Liver (tissue), 9 donors: Measurements from ENCODE around the gene S100A13. TPM values are rescaled to one million over a fixed set of nuclear protein-coding genes. Genes with fewer than 3 reads are reported as not detected.

ENCODE experiments used
- DNase-seq: peaks from one replicate; pipeline ENCODE4 v3.0.0-alpha.2; 2017; ENCODE audit warnings: low spot score
- H3K27ac ChIP-seq, 2 donors: one replicate each; pipeline ENCODE4 v1.7.0; 2013; ENCODE audit warnings: inconsistent platforms in 2 of 2, low read length in 2 of 2, control low read depth in 1 of 2, low read depth in 1 of 2, mild to moderate bottlenecking in 1 of 2
- H3K27me3 ChIP-seq, 4 donors: one replicate each; pipeline versions ENCODE4 v1.6.1 to v1.7.0; 2013; ENCODE audit warnings: low read length in 3 of 4, inconsistent platforms in 1 of 4, mild to moderate bottlenecking in 1 of 4, moderate library complexity in 1 of 4; ENCODE audit not compliant: control insufficient read depth in 4 of 4, insufficient read depth in 4 of 4
- H3K36me3 ChIP-seq, 4 donors: one replicate each; pipeline versions ENCODE4 v1.6.1 to v1.7.0; 2013; ENCODE audit warnings: low read length in 3 of 4, mild to moderate bottlenecking in 3 of 4, low read depth in 1 of 4, moderate library complexity in 1 of 4; ENCODE audit not compliant: control insufficient read depth in 4 of 4, insufficient read depth in 3 of 4
- H3K4me1 ChIP-seq, 4 donors: one replicate each; pipeline versions ENCODE4 v1.6.1 to v1.7.0; 2013; ENCODE audit warnings: low read length in 3 of 4, mild to moderate bottlenecking in 3 of 4, moderate library complexity in 1 of 4; ENCODE audit not compliant: control insufficient read depth in 4 of 4, insufficient read depth in 4 of 4
- H3K4me3 ChIP-seq, 3 donors: one replicate each; pipeline versions ENCODE4 v1.6.1 to v1.7.0; 2013; ENCODE audit warnings: low read length in 3 of 3, control low read depth in 1 of 3, low read depth in 1 of 3, mild to moderate bottlenecking in 1 of 3
- H3K9ac ChIP-seq, 2 donors: one replicate each; pipeline ENCODE4 v1.7.0; 2013; ENCODE audit warnings: low read length in 2 of 2, mild to moderate bottlenecking in 2 of 2, moderate library complexity in 2 of 2, control low read depth in 1 of 2, low read depth in 1 of 2
- H3K9me3 ChIP-seq, 4 donors: one replicate each; pipeline versions ENCODE4 v1.6.1 to v1.7.0; 2013; ENCODE audit warnings: low read length in 3 of 4; ENCODE audit not compliant: control insufficient read depth in 4 of 4
- RAD21 ChIP-seq, 2 donors: IDR thresholded peaks; 2 replicates each; pipeline ENCODE4 v1.6.1; 2016; ENCODE audit warnings: antibody characterized with exemption in 2 of 2, mild to moderate bottlenecking in 2 of 2
- RXRA ChIP-seq, 2 donors: IDR thresholded peaks; 2 replicates each; pipeline ENCODE4 v1.6.1; 2017 to 2018; ENCODE audit warnings: antibody characterized with exemption in 2 of 2, mild to moderate bottlenecking in 1 of 2
- WGBS: extraction: QIAGEN DNeasy Blood & Tissue Kit; methylation state at CpG from one replicate; pipeline ENCODE4 v1.1.7; 2013; 5-methylcytosine and 5-hydroxymethylcytosine counted together
- polyA plus RNA-seq, 2 donors: library from polyadenylated mRNA; stranded (reverse) in 1 of 2; unstranded in 1 of 2; fragments of 200-250 nt in 1 of 2; fragments of >200 nt in 1 of 2; fragmentation: Nextera tagmentation in 1 of 2; extraction: Ambion mirVana in 1 of 2; gene quantifications; one replicate each; pipeline versions ENCODE4 v1.2.1 to v1.2.3, GENCODE V29; 2013 to 2015
- total RNA-seq, 2 donors: library from RNA; depleted of rRNA; stranded (reverse); fragments of >200 nt; gene quantifications; one replicate each; pipeline ENCODE4 v1.2.3, GENCODE V29; 2014
- TF ChIP-seq, protein P1 (sequence below): IDR thresholded peaks from 2 replicates; pipeline ENCODE4 v1.6.1; 2016; ENCODE audit warnings: antibody characterized with exemption
- donor health status: healthy.
- donor health status: healthy.
- donor health status: healthy.
- donor health status: healthy.
- donor health status: healthy.

The S100A13 gene
- total and polyA plus RNA-seq, 4 donors, result 5.3 to 23.0 (median 15.7) TPM

DNA sequence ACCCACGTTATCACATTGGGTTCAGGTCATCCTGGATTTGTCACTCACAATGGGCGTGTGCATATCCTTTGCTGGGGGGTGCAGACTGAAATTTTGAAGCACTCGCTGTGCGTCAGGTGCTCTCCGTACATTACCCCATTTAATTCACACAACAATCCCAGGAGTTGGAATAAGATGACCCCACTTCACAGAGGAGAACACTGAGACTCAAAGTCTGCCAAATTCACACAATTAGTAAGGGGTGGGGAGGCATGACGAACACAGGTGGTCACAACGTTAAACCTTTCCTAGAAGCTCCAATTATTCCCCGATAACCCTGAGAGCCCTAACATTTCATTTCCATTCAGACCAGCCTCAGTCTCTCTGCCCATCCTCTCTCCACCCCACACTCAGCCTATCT lies 57.8 kb downstream of the S100A13 start:
- WGBS, result 80% methylated on average over 8 of the region's 8 CpGs
- Histone ChIP-seq H3K27ac (no peak overlapping the region), H3K9me3 (no peaks in the 10 kb centered on the region), H3K4me3 (no peak overlapping the region), H3K27me3 (no peaks in the 10 kb centered on the region), H3K9ac (no peak overlapping the region), H3K36me3 (no peaks in the 10 kb centered on the region), H3K4me1 (peaks cover 0 to 10% (median 4%) of the 10 kb centered on the region in 4 donors)
- TF ChIP-seq, protein P1, sequence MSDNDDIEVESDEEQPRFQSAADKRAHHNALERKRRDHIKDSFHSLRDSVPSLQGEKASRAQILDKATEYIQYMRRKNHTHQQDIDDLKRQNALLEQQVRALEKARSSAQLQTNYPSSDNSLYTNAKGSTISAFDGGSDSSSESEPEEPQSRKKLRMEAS, result no peak
- TF ChIP-seq RXRA (IDR thresholded peaks at IDR 0.05) (no peak), RAD21 (IDR thresholded peaks at IDR 0.05) (no peak)
- DNase-seq, result no peak

Other genes starting within 250 kb of the S100A13 start
- 10 to 100 TPM; 38.4 to 99.3 TPM for gene S100A8, start 236.4 kb downstream of the S100A13 start, total RNA-seq
- gene S100A8, start 236.4 kb downstream of the S100A13 start, polyA plus RNA-seq, result 10 to 100 TPM; 40.4 to 43.4 TPM
- not detected for gene S100A7A, start 211.0 kb downstream of the S100A13 start, total RNA-seq
- gene S100A7A, start 211.0 kb downstream of the S100A13 start, polyA plus RNA-seq, result not detected
- not detected for gene S100A7, start 166.9 kb downstream of the S100A13 start, total RNA-seq
- gene S100A7, start 166.9 kb downstream of the S100A13 start, polyA plus RNA-seq, result not detected
- gene S100A6, start 91.5 kb downstream of the S100A13 start, total RNA-seq, result 100 to 1,000 TPM in 1 of 2 donors, 1 to 10 TPM in 1; 5.7 to 124 TPM
- 10 to 100 TPM; 27.3 to 30.0 TPM for gene S100A6, start 91.5 kb downstream of the S100A13 start, polyA plus RNA-seq
- not detected for gene S100A5, start 86.6 kb downstream of the S100A13 start, total RNA-seq
- not detected for gene S100A5, start 86.6 kb downstream of the S100A13 start, polyA plus RNA-seq
- gene S100A4, start 81.7 kb downstream of the S100A13 start, total RNA-seq, result 10 to 100 TPM in 1 of 2 donors, 1 to 10 TPM in 1; 4.8 to 69.8 TPM
- gene S100A4, start 81.7 kb downstream of the S100A13 start, polyA plus RNA-seq, result 10 to 100 TPM; 16.3 to 17.1 TPM
- not detected for gene S100A3, start 78.2 kb downstream of the S100A13 start, total RNA-seq
- gene S100A3, start 78.2 kb downstream of the S100A13 start, polyA plus RNA-seq, result not detected
- gene S100A2, start 61.7 kb downstream of the S100A13 start, total RNA-seq, result not detected
- gene S100A2, start 61.7 kb downstream of the S100A13 start, polyA plus RNA-seq, result under 1 TPM; 0.22 to 0.67 TPM
- gene S100A16, start 14.4 kb downstream of the S100A13 start, total RNA-seq, result 10 to 100 TPM; 27.3 to 53.6 TPM
- 100 to 1,000 TPM; 110 to 142 TPM for gene S100A16, start 14.4 kb downstream of the S100A13 start, polyA plus RNA-seq
- 1 to 10 TPM; 1.7 to 4.4 TPM for gene S100A14, start 11.2 kb downstream of the S100A13 start, total RNA-seq
- gene S100A14, start 11.2 kb downstream of the S100A13 start, polyA plus RNA-seq, result 1 to 10 TPM; 2.3 to 4.3 TPM
- gene S100A1, start 929 bp upstream of the S100A13 start, total RNA-seq, result under 1 TPM; 0.33 TPM
- under 1 TPM; 0.21 to 0.25 TPM for gene S100A1, start 929 bp upstream of the S100A13 start, polyA plus RNA-seq
- 10 to 100 TPM; 26.8 to 30.9 TPM for gene CHTOP, start 6.6 kb upstream of the S100A13 start, total RNA-seq
- gene CHTOP, start 6.6 kb upstream of the S100A13 start, polyA plus RNA-seq, result 10 to 100 TPM; 16.4 to 21.9 TPM
- 10 to 100 TPM; 21.8 to 30.5 TPM for gene SNAPIN, start 31.2 kb upstream of the S100A13 start, total RNA-seq
- gene SNAPIN, start 31.2 kb upstream of the S100A13 start, polyA plus RNA-seq, result 10 to 100 TPM; 20.0 to 26.6 TPM
- gene ILF2, start 43.5 kb upstream of the S100A13 start, total RNA-seq, result 10 to 100 TPM; 50.7 to 84.2 TPM
- gene ILF2, start 43.5 kb upstream of the S100A13 start, polyA plus RNA-seq, result 10 to 100 TPM; 28.7 to 52.3 TPM
- 10 to 100 TPM in 1 of 2 donors, 1 to 10 TPM in 1; 4.7 to 15.8 TPM for gene NPR1, start 51.2 kb upstream of the S100A13 start, total RNA-seq
- gene NPR1, start 51.2 kb upstream of the S100A13 start, polyA plus RNA-seq, result 10 to 100 TPM in 1 of 2 donors, 1 to 10 TPM in 1; 2.8 to 12.6 TPM
- 10 to 100 TPM; 16.4 to 26.0 TPM for gene INTS3, start 100.5 kb upstream of the S100A13 start, total RNA-seq
- gene INTS3, start 100.5 kb upstream of the S100A13 start, polyA plus RNA-seq, result 10 to 100 TPM in 1 of 2 donors, 1 to 10 TPM in 1; 9.0 to 13.9 TPM
- 10 to 100 TPM; 18.1 to 29.1 TPM for gene SLC27A3, start 147.9 kb upstream of the S100A13 start, total RNA-seq
- gene SLC27A3, start 147.9 kb upstream of the S100A13 start, polyA plus RNA-seq, result 10 to 100 TPM; 27.2 to 47.4 TPM